ENCODE data around the gene LIPI.
"Not testable (repeated sequence)": the region's sequence is repeated elsewhere in the genome, so short reads cannot be mapped to it uniquely, and the experiment has no call there.

The LIPI gene

GRCh38 chr21:14116080-14116481, 94.7 kb downstream of the LIPI start:
- no peak for DNase-seq (ENCODE audit: low spot score)

GRCh38 chr21:14115646-14116045, 95.1 kb downstream of the LIPI start:
- DNase-seq (ENCODE audit: low spot score) = no peak

- peak; percentile 33 for DNase-seq (ENCODE audit: low spot score)
Observed at GRCh38 chr21:14114251-14114650, 96.5 kb downstream of the LIPI start.

- DNase-seq (ENCODE audit: low spot score) = not testable (repeated sequence)
Observed at GRCh38 chr21:14104564-14104963, 106.2 kb downstream of the LIPI start.

- DNase-seq (ENCODE audit: low spot score) = no peak
Observed at GRCh38 chr21:14099570-14099969, 111.2 kb downstream of the LIPI start.

DNA sequence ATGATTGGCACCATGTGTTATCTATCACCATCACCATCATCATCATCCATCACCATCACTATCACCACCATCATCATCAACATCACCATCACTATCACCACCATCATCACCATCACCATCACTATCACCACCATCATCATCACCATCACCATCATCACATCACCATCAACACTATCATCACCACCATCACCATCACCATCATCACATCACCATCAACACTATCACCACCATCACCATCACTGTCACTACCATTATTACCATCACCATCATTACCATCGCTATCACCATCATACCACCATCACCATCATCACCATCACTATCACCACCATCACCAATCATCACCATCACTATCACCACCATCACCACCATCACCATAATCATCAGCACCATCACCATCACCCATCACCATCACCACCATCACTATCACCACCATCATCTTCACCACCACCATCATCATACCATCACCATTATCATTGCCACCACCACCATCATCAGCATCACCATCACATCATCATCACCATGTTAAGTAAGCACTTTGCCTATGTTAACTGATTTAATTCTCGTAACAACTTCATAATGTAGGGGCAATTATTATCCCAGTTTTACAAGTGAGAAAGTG, 112.8 kb downstream of the LIPI start:
- no peak for DNase-seq (ENCODE audit: low spot score)

GRCh38 chr21:14096577-14096976, 114.2 kb downstream of the LIPI start:
- no peak for DNase-seq (ENCODE audit: low spot score)

DNA sequence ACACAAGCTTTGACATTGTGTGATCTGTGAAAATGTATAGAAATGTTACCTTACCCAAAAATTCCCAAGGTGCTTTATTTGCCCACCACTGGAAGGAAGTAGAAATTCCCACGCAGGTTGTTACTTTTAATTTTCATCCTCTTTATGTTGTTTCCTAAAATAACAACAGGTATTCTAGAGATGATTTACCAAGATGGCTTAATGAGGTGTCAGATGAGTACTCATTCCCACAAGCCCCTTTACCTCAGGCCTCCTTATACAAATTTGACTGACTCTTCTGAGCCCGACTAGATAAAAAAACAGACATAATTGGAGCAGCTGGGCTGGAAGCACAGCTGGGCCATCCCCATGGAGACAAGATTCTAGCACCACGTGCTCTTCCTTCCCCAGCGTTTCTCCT, 114.6 kb downstream of the LIPI start:
- DNase-seq (ENCODE audit: low spot score) = no peak

DNA sequence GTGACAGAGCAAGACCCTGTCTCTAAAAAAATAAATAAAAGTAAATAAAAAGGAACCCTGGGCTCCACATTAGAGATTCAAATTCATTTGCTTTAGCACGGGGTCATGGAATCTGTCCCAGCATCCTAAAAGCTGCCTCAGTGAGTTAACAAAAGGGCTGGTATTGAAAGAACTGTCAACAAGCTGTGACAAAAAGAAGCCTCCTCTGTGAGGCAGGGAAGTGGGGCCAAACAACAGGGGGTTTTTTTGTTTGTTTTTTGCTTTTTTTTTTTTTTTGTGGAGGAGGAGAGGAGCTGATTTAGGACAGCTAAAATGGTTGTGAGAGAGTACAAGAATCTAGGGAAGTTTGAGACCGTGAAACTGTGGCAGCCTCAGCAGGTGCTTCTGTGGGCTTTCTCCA, 115.7 kb downstream of the LIPI start:
- DNase-seq (ENCODE audit: low spot score) = no peak

DNA sequence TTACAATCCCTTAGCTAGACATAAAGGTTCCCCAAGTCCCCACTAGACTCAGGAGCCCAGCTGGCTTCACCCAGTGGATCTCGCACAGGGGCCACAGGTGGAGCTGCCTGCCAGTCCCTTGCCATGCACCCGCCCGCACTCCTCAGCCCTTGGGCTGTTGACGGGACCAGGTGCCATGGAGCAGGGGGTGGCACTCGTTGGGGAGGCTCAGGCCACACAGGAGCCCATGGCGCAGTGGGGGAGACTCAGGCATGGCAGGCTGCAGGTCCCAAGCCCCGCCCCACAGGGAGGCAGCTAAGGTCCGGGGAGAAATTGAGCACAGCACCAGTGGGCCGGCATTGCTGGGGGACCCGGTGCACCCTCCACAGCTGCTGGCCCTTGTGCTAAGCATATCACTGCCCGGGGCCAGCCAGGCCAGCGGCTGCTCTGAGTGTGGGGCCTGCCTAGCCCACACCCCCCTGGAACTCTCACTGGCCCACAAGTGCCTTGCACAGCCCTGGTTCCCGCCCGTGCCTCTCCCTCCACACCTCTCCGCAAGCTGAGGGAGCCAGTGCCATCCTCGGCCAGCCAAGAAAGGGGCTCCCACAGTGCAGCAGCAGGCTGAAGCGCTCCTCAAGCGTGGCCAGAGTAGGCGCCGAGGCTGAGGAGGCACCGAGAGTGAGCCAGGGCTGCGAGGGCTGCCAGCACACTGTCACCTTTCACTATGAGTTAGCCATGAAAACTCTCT, 117.8 kb downstream of the LIPI start:
- DNase-seq (ENCODE audit: low spot score) = no peak

GRCh38 chr21:14090184-14090583, 120.6 kb downstream of the LIPI start:
- DNase-seq (ENCODE audit: low spot score) = not testable (repeated sequence)

- DNase-seq (ENCODE audit: low spot score) = no peak
Observed at GRCh38 chr21:14088391-14088790, 122.4 kb downstream of the LIPI start.

GRCh38 chr21:14086553-14086952, 124.2 kb downstream of the LIPI start:
- no peak for DNase-seq (ENCODE audit: low spot score)

- DNase-seq (ENCODE audit: low spot score) = no peak
Observed at GRCh38 chr21:14084701-14085100, 126.1 kb downstream of the LIPI start.

GRCh38 chr21:14084068-14084501, 126.7 kb downstream of the LIPI start:
- no peak for DNase-seq (ENCODE audit: low spot score)

GRCh38 chr21:14080764-14081096, 130.0 kb downstream of the LIPI start:
- DNase-seq (ENCODE audit: low spot score) = no peak

- no peak for DNase-seq (ENCODE audit: low spot score)
Observed at GRCh38 chr21:14080040-14080763, 130.6 kb downstream of the LIPI start.

GRCh38 chr21:14078746-14079375, 131.9 kb downstream of the LIPI start:
- no peak for DNase-seq (ENCODE audit: low spot score)

DNA sequence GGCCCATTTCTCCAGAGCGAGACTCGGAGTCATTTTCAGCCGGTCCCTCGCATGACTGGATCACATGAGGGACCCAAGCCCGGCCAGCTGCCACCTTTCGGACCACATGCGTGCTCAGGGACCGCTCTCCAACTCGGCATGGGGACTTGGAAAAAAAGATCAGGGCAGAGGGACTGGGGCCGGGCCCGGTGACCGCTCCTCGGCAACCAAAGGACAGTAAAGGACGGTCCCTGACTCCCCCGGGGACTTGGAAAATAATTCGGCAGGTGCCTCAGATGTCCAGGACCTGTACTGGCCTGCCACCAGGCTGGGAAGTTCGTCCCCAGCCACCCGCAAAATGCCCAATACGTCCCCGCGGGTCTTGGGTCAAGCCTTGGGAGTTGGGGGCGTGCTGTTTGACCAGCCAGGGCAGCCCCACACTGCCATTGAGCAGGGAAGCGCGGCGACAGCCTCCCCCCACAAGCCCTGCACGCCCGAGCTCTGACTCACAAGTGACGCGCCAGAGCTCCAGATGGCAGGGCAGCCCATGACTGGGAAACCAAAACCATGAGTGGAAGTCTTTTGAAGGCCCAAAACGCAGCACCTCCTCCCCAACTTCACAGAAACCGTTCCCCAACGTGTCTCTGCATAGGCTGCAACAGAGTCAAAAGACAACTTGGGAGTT, 134.5 kb downstream of the LIPI start:
- no peak for DNase-seq (ENCODE audit: low spot score)

DNA sequence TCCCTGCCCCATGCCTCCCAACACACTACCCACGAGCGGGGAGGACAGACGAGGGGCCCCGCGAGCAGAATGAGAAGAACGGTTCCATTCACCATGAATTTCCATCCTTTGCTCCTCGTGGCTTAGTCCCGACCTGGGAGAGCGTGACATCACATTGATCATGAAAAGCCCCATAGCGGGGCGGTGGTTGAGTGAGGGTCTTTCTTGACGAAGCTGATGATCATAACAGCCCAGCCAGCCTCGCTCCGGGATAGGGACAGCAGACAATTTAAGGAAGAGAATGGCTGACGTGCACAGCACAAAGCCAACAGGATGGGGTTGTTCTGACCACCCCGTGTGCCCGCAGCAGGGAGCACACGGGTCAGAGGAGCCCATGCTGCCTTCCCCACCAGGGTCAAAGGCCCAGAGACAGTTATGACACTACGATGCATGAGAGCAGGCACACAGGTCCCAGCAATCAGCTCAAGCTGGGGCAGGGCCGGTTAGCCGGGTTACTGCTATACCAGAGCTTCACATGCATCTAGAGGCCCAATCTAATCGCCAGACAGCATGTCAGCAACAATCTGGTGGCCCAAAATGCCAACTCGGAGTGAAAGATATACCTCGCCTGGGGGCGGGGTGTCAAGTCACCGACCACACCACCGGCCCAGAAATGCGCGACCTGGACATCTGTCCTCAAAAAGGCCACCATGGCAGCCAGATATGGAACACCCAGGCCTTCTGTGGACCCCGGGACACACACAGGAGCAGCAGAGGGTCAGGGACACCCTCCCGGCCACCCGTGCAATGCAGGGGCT, 135.2 kb downstream of the LIPI start:
- DNase-seq (ENCODE audit: low spot score) = no peak

DNA sequence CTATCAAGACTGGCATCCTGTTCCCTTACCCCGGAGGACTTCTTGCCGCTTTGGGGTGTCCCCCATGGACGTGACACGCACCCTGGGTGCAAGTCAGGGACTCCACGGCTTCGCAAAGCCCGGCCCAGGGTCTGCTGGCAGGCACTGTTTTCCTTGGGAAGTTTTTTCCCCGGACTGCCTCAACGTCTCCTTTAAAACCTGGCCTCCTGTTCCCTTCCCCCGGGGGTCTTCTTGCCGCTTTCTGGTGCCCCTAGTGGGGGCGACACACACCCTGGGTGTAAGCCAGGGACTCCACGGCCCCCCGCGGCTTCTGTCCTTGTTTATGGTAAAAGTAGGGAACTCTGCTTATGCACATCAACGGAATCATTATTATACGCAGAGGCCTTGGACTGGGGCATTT, 136.6 kb downstream of the LIPI start:
- no peak for DNase-seq (ENCODE audit: low spot score)

Data from iPS-NIHi11 (cell line).